Measurements from ENCODE around the gene DMBX1.
A peak's percentile ranks its signal among the peaks of the same experiment; 100 is the strongest.

DMBX1 gene

GRCh38 chr1:46481961-46482360 is 7.7 kb upstream of the DMBX1 start:
- Mint-ChIP-seq H3K27ac (no peak overlapping the region), H3K4me1 (peaks cover 29% of the 10 kb centered on the region), H3K27me3 (ENCODE audit: low read depth, poor library complexity) (peaks cover 99% of the 10 kb centered on the region), H3K9me3 (no peaks in the 10 kb centered on the region), H3K4me3 (no peak overlapping the region), H3K36me3 (ENCODE audit: low read depth) (no peaks in the 10 kb centered on the region)
- TF ChIP-seq CTCF (IDR thresholded peaks at IDR 0.05): no peak
- DNase-seq: no peak

GRCh38 chr1:46483589-46483988 is 6.0 kb upstream of the DMBX1 start:
- no peak for TF ChIP-seq CTCF (IDR thresholded peaks at IDR 0.05)
- no peak overlapping the region for H3K4me3 Mint-ChIP-seq
- no peaks in the 10 kb centered on the region for H3K36me3 Mint-ChIP-seq (ENCODE audit: low read depth)
- H3K27me3 Mint-ChIP-seq (ENCODE audit: low read depth, poor library complexity): peaks cover 100% of the 10 kb centered on the region
- no peaks in the 10 kb centered on the region for H3K9me3 Mint-ChIP-seq
- DNase-seq: no peak
- no peak overlapping the region for H3K27ac Mint-ChIP-seq
- peaks cover 28% of the 10 kb centered on the region for H3K4me1 Mint-ChIP-seq

- TF ChIP-seq CTCF (IDR thresholded peaks at IDR 0.05): no peak
- peaks cover 100% of the 10 kb centered on the region for H3K27me3 Mint-ChIP-seq (ENCODE audit: low read depth, poor library complexity)
These were observed 4.7 kb upstream of the DMBX1 start for GRCh38 chr1:46484783-46485490.

GRCh38 chr1:46485564-46486431 is 3.8 kb upstream of the DMBX1 start:
- Mint-ChIP-seq H3K4me3 (no peak overlapping the region), H3K27me3 (ENCODE audit: low read depth, poor library complexity) (peaks cover 100% of the 10 kb centered on the region), H3K9me3 (peaks cover 4% of the 10 kb centered on the region), H3K36me3 (ENCODE audit: low read depth) (no peaks in the 10 kb centered on the region), H3K27ac (no peak overlapping the region), H3K4me1 (peaks cover 33% of the 10 kb centered on the region)
- DNase-seq: peak; percentile 52
- no peak for TF ChIP-seq CTCF (IDR thresholded peaks at IDR 0.05)

More at GRCh38 chr1:46484783-46485490, 4.7 kb upstream of the DMBX1 start:
- Mint-ChIP-seq H3K36me3 (ENCODE audit: low read depth) (no peaks in the 10 kb centered on the region), H3K27ac (no peak overlapping the region), H3K4me1 (peaks cover 37% of the 10 kb centered on the region), H3K4me3 (no peak overlapping the region), H3K9me3 (peaks cover 2% of the 10 kb centered on the region)
- no peak for DNase-seq

- peak overlapping the region; percentile 59 for H3K4me3 Mint-ChIP-seq
These were observed 3.1 kb upstream of the DMBX1 start for GRCh38 chr1:46486432-46487015.

More at GRCh38 chr1:46486432-46487015, 3.1 kb upstream of the DMBX1 start:
- Mint-ChIP-seq H3K4me1 (peaks cover 31% of the 10 kb centered on the region), H3K9me3 (peaks cover 4% of the 10 kb centered on the region), H3K27me3 (ENCODE audit: low read depth, poor library complexity) (peaks cover 100% of the 10 kb centered on the region), H3K27ac (no peak overlapping the region), H3K36me3 (ENCODE audit: low read depth) (no peaks in the 10 kb centered on the region)
- DNase-seq: no peak
- no peak for TF ChIP-seq CTCF (IDR thresholded peaks at IDR 0.05)

Measured in nephron progenitor cell (in vitro differentiated cells).